HG03095 (cell line): ENCODE measurements around the gene ASMTL.
"Not testable (repeated sequence)": the region's sequence is repeated elsewhere in the genome, so short reads cannot be mapped to it uniquely, and the experiment has no call there.

Experiments
- ATAC-seq: cut with Tn5 transposase; IDR thresholded peaks from one replicate; pipeline ENCODE4 v1.9.1; 2021; ENCODE audit warnings: moderate library complexity; ENCODE audit not compliant: unreplicated experiment

The ASMTL gene

GRCh38 chrX:1390621-1391369 is 61.9 kb downstream of the ASMTL start:
- no peak for ATAC-seq

- no peak for ATAC-seq
Observed at GRCh38 chrX:1389993-1390285, 62.8 kb downstream of the ASMTL start.

GRCh38 chrX:1389181-1389992 is 63.3 kb downstream of the ASMTL start:
- ATAC-seq, result no peak

GRCh38 chrX:1388651-1389050 is 64.1 kb downstream of the ASMTL start:
- ATAC-seq, result no peak

- no peak for ATAC-seq
Observed at GRCh38 chrX:1387141-1387776, 65.5 kb downstream of the ASMTL start.

GRCh38 chrX:1386338-1387127 is 66.2 kb downstream of the ASMTL start:
- no peak for ATAC-seq

GRCh38 chrX:1385253-1386223 is 67.2 kb downstream of the ASMTL start:
- no peak for ATAC-seq

GRCh38 chrX:1384658-1385252 is 68.0 kb downstream of the ASMTL start:
- no peak for ATAC-seq

- no peak for ATAC-seq
Observed at GRCh38 chrX:1380672-1381233, 72.0 kb downstream of the ASMTL start.

- no peak for ATAC-seq
Observed at GRCh38 chrX:1378306-1378759, 74.4 kb downstream of the ASMTL start.

- no peak for ATAC-seq
Observed at GRCh38 chrX:1368385-1368698, 84.4 kb downstream of the ASMTL start.

- not testable (repeated sequence) for ATAC-seq
Observed at GRCh38 chrX:1366363-1366762, 86.3 kb downstream of the ASMTL start.

GRCh38 chrX:1361910-1362309 is 90.8 kb downstream of the ASMTL start:
- ATAC-seq, result no peak

- no peak for ATAC-seq
Observed at GRCh38 chrX:1361275-1361674, 91.4 kb downstream of the ASMTL start.

- no peak for ATAC-seq
Observed at GRCh38 chrX:1360171-1360570, 92.5 kb downstream of the ASMTL start.

GRCh38 chrX:1359477-1359873 is 93.2 kb downstream of the ASMTL start:
- ATAC-seq, result no peak

- ATAC-seq, result no peak
Observed at GRCh38 chrX:1358793-1359476, 93.8 kb downstream of the ASMTL start.

- ATAC-seq, result no peak
Observed at GRCh38 chrX:1357993-1358392, 94.7 kb downstream of the ASMTL start.
